ENCODE data around the gene PCK1. TPM values are rescaled to one million over a fixed set of nuclear protein-coding genes. Genes with fewer than 3 reads are reported as not detected.

Gene PCK1
- total RNA-seq, 1 donor from 2014 or later = not detected

DNA sequence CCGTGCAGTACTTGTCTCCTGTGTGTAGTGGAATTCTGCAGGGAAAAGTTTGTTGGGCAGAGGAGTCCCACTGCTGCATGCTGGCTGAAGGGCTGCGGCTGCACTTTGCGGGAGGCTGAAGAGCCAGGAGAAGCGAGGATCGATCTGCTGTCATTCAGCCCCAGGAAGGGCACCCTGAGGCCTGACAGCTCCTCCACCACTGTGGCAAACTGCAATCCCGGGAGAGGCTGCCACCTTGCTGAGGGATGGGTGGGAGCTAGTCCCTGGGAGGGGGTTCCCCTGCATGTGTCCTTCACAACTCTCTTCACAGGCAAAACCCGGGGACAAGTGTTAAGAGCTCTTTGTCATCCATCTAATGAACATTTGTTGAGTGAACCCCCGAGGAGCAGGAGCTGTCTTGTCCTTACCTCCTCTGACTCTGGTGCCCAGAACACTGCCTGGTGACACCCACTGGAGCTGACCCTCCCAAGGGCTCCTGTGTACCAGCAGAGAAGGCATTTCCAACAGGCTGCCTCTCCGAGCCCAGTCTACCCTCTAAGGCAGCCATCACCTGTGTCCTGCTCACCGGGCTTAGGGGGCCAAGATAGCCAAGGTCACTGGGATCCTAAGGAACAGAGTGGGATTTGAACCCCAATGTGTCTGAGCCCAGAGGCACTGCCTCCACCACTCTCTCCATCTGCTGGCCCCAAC is 17.7 kb downstream of the PCK1 start:
- DNase-seq (ENCODE audit: low spot score) = no peak
- Mint-ChIP-seq H3K9me3 (no peaks in the 10 kb centered on the region), H3K36me3 (ENCODE audit: low read depth) (no peaks in the 10 kb centered on the region), H3K4me3 (ENCODE audit: low read depth) (no peak overlapping the region), H3K4me1 (ENCODE audit: low read depth) (no peaks in the 10 kb centered on the region), H3K27ac (no peak overlapping the region), H3K27me3 (ENCODE audit: low read depth) (peaks cover 25% of the 10 kb centered on the region)
- intact Hi-C loops (cut with micrococcal nuclease) = no loop called here

- Mint-ChIP-seq H3K27me3 (ENCODE audit: low read depth) (peaks cover 29% of the 10 kb centered on the region), H3K4me3 (ENCODE audit: low read depth) (no peak overlapping the region), H3K36me3 (ENCODE audit: low read depth) (no peaks in the 10 kb centered on the region), H3K27ac (no peak overlapping the region), H3K9me3 (no peaks in the 10 kb centered on the region), H3K4me1 (ENCODE audit: low read depth) (no peaks in the 10 kb centered on the region)
- DNase-seq (ENCODE audit: low spot score) = no peak
- intact Hi-C loops (cut with micrococcal nuclease) = no loop called here
Measured at GRCh38 chr20:57579331-57579897, 18.5 kb downstream of the PCK1 start.

GRCh38 chr20:57579898-57580447 is 19.1 kb downstream of the PCK1 start:
- DNase-seq (ENCODE audit: low spot score) = no peak
- intact Hi-C loops (cut with micrococcal nuclease) = no loop called here
- H3K36me3 Mint-ChIP-seq (ENCODE audit: low read depth) = no peaks in the 10 kb centered on the region
- peaks cover 33% of the 10 kb centered on the region for H3K27me3 Mint-ChIP-seq (ENCODE audit: low read depth)
- H3K4me3 Mint-ChIP-seq (ENCODE audit: low read depth) = no peak overlapping the region
- H3K9me3 Mint-ChIP-seq = no peaks in the 10 kb centered on the region
- no peaks in the 10 kb centered on the region for H3K4me1 Mint-ChIP-seq (ENCODE audit: low read depth)
- H3K27ac Mint-ChIP-seq = no peak overlapping the region

- intact Hi-C loops (cut with micrococcal nuclease) = no loop called here
- H3K4me3 Mint-ChIP-seq (ENCODE audit: low read depth) = no peak overlapping the region
- no peak overlapping the region for H3K27ac Mint-ChIP-seq
- H3K9me3 Mint-ChIP-seq = no peaks in the 10 kb centered on the region
- no peaks in the 10 kb centered on the region for H3K4me1 Mint-ChIP-seq (ENCODE audit: low read depth)
- peaks cover 36% of the 10 kb centered on the region for H3K27me3 Mint-ChIP-seq (ENCODE audit: low read depth)
- no peak for DNase-seq (ENCODE audit: low spot score)
- no peaks in the 10 kb centered on the region for H3K36me3 Mint-ChIP-seq (ENCODE audit: low read depth)
Measured at GRCh38 chr20:57580478-57581201, 19.7 kb downstream of the PCK1 start.

DNA sequence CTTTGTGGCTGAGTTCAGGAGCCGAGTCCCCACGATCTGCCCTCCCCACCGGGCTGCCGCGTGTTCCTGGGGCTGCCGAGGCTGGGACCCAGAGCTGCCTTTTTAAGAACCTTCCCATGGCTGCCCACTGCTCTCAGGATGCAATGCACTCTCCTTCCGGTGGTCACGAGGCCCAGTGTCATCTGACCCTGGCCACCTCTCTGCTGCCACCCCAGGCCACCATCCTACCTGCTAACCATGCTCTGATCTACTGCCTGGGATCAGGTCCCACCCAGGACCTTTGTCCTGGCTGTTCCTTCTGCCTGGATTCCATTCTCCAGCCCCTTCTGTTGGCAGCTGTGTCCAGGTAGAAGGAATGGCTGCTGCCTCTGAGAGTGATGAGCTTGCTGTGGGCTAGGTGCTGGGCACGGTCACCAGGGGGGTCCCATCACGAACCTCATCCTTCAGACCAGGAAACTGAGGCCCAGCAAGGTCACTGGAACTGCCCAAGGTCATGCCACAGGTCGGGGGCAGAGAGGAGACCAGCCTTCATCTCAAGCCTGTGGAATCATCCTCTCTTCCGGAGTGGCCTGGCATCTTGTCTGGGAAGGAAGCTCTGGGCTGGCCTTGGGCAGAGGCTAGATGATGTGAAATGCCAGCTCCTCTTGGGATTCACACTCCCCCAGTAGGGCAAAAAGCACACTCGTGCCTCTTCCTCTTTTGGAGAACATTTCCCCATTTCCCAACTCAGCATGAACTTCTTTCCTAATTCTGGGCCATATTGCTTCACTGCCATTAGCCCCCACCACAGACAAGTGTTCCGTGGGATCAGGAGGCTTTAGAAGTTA is 20.5 kb downstream of the PCK1 start:
- H3K27me3 Mint-ChIP-seq (ENCODE audit: low read depth) = peaks cover 36% of the 10 kb centered on the region

GRCh38 chr20:57582029-57582378 is 21.1 kb downstream of the PCK1 start:
- Mint-ChIP-seq H3K4me3 (ENCODE audit: low read depth) (no peak overlapping the region), H3K27ac (no peak overlapping the region), H3K27me3 (ENCODE audit: low read depth) (peaks cover 36% of the 10 kb centered on the region), H3K9me3 (no peaks in the 10 kb centered on the region), H3K4me1 (ENCODE audit: low read depth) (no peaks in the 10 kb centered on the region), H3K36me3 (ENCODE audit: low read depth) (no peaks in the 10 kb centered on the region)
- DNase-seq (ENCODE audit: low spot score) = no peak
- intact Hi-C loops (cut with micrococcal nuclease) = no loop called here

More for the DNA sequence above, 20.5 kb downstream of the PCK1 start:
- Mint-ChIP-seq H3K4me1 (ENCODE audit: low read depth) (no peaks in the 10 kb centered on the region), H3K4me3 (ENCODE audit: low read depth) (no peak overlapping the region), H3K9me3 (no peaks in the 10 kb centered on the region), H3K36me3 (ENCODE audit: low read depth) (no peaks in the 10 kb centered on the region), H3K27ac (no peak overlapping the region)
- intact Hi-C loops (cut with micrococcal nuclease) = no loop called here
- DNase-seq (ENCODE audit: low spot score) = no peak

GRCh38 chr20:57582432-57583288 is 21.8 kb downstream of the PCK1 start:
- Mint-ChIP-seq H3K27ac (no peak overlapping the region), H3K36me3 (ENCODE audit: low read depth) (no peaks in the 10 kb centered on the region), H3K4me1 (ENCODE audit: low read depth) (no peaks in the 10 kb centered on the region), H3K9me3 (no peaks in the 10 kb centered on the region), H3K27me3 (ENCODE audit: low read depth) (peaks cover 36% of the 10 kb centered on the region), H3K4me3 (ENCODE audit: low read depth) (no peak overlapping the region)
- intact Hi-C loops (cut with micrococcal nuclease) = no loop called here
- DNase-seq (ENCODE audit: low spot score) = no peak

GRCh38 chr20:57583289-57584257 is 22.7 kb downstream of the PCK1 start:
- H3K36me3 Mint-ChIP-seq (ENCODE audit: low read depth) = no peaks in the 10 kb centered on the region
- H3K4me3 Mint-ChIP-seq (ENCODE audit: low read depth) = no peak overlapping the region
- H3K27me3 Mint-ChIP-seq (ENCODE audit: low read depth) = peaks cover 36% of the 10 kb centered on the region
- no peaks in the 10 kb centered on the region for H3K9me3 Mint-ChIP-seq
- no peaks in the 10 kb centered on the region for H3K4me1 Mint-ChIP-seq (ENCODE audit: low read depth)
- no peak overlapping the region for H3K27ac Mint-ChIP-seq
- intact Hi-C loops (cut with micrococcal nuclease) = no loop called here
- DNase-seq (ENCODE audit: low spot score) = no peak

GRCh38 chr20:57584768-57585461 is 24.0 kb downstream of the PCK1 start:
- H3K27ac Mint-ChIP-seq = no peak overlapping the region
- peaks cover 31% of the 10 kb centered on the region for H3K27me3 Mint-ChIP-seq (ENCODE audit: low read depth)
- intact Hi-C loops (cut with micrococcal nuclease) = no loop called here
- H3K36me3 Mint-ChIP-seq (ENCODE audit: low read depth) = no peaks in the 10 kb centered on the region
- no peaks in the 10 kb centered on the region for H3K4me1 Mint-ChIP-seq (ENCODE audit: low read depth)
- no peak for DNase-seq (ENCODE audit: low spot score)
- H3K4me3 Mint-ChIP-seq (ENCODE audit: low read depth) = no peak overlapping the region
- H3K9me3 Mint-ChIP-seq = no peaks in the 10 kb centered on the region

DNA sequence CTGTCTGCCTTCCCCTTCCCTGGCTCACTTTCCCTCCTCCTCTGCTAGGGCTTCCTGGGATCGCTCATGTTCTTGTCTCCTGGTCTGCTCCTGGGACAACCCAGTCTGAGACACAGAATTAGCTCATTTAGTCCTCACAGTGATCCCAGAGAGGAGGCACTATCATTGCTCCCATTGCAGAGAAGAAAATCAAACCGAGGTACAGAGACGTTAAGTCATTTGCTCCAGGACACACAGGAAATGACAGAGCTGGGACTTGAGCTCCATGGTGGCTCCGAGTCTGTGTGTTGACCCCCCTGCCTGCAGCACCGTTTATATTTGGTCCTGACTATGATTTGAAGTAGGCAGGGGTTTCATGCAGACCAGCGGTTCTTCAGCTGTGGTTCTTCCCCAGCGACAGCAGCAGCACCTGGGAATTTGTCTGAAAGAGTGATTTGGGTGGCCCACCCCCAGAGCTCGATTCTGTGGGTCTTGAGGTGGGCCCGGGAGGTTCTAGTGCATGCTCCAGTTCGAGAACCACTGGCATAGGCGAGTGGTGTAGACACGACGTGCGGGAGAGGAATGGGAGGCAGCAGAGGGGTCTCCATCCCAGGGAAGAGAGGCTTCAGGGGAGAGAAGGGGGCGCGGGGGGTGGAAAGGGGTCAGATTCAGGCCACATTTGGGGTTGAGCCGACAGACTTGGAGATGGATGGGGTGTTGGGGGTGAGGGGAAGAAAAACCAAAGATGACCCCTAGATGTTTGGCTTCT is 24.7 kb downstream of the PCK1 start:
- no peak overlapping the region for H3K4me3 Mint-ChIP-seq (ENCODE audit: low read depth)
- intact Hi-C loops (cut with micrococcal nuclease) = no loop called here
- no peaks in the 10 kb centered on the region for H3K9me3 Mint-ChIP-seq
- no peaks in the 10 kb centered on the region for H3K4me1 Mint-ChIP-seq (ENCODE audit: low read depth)
- no peaks in the 10 kb centered on the region for H3K36me3 Mint-ChIP-seq (ENCODE audit: low read depth)
- H3K27me3 Mint-ChIP-seq (ENCODE audit: low read depth) = peaks cover 24% of the 10 kb centered on the region
- H3K27ac Mint-ChIP-seq = no peak overlapping the region
- DNase-seq (ENCODE audit: low spot score) = no peak
